GM12865 (cell line): ENCODE results near the gene MYO9A.
"Not testable (repeated sequence)": the region's sequence is repeated elsewhere in the genome, so short reads cannot be mapped to it uniquely, and the experiment has no call there.

Source experiments
- DNase-seq: peaks from one replicate; pipeline ENCODE4 v3.0.0; 2010; ENCODE audit warnings: low read depth
- H3K4me3 ChIP-seq: 2 replicates; pipeline ENCODE4 v1.5.1; 2011; ENCODE audit warnings: mild to moderate bottlenecking, low read depth, low read length, control low read depth
- TF ChIP-seq, protein P1 (sequence below): IDR thresholded peaks from 2 replicates; pipeline ENCODE4 v1.5.1; 2011; ENCODE audit warnings: low read length, control low read depth, low read depth, inconsistent platforms; ENCODE audit not compliant: insufficient read depth; ENCODE audit errors: missing control alignments

The MYO9A gene

DNA sequence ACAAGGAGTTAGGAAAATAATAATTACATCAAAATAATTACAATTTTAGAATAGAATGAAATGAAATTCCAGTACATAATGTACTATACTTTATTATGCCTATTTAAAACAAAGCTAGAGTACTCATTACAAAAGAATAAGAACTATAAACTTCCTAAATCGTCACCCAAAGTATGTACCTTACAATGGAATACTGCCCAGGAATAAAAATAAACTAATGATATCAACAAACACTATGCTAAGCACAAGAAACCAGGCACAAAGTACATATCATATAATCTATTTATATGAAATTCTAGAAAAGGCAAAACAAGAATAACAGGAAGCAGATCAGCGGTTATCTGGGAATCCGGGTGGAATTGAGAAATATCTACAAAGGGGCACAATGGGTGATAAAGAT is 84.7 kb downstream of the MYO9A start:
- TF ChIP-seq, protein P1, sequence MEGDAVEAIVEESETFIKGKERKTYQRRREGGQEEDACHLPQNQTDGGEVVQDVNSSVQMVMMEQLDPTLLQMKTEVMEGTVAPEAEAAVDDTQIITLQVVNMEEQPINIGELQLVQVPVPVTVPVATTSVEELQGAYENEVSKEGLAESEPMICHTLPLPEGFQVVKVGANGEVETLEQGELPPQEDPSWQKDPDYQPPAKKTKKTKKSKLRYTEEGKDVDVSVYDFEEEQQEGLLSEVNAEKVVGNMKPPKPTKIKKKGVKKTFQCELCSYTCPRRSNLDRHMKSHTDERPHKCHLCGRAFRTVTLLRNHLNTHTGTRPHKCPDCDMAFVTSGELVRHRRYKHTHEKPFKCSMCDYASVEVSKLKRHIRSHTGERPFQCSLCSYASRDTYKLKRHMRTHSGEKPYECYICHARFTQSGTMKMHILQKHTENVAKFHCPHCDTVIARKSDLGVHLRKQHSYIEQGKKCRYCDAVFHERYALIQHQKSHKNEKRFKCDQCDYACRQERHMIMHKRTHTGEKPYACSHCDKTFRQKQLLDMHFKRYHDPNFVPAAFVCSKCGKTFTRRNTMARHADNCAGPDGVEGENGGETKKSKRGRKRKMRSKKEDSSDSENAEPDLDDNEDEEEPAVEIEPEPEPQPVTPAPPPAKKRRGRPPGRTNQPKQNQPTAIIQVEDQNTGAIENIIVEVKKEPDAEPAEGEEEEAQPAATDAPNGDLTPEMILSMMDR: no peak
- no peak for DNase-seq
- no peak overlapping the region for H3K4me3 ChIP-seq

GRCh38 chr15:72021604-72022003 is 96.3 kb downstream of the MYO9A start:
- no peak overlapping the region for H3K4me3 ChIP-seq
- no peak for DNase-seq
- TF ChIP-seq, protein P1: no peak

- H3K4me3 ChIP-seq: no peak overlapping the region
- DNase-seq: no peak
- TF ChIP-seq, protein P1: no peak
These were observed 97.2 kb downstream of the MYO9A start for GRCh38 chr15:72020799-72021198.

GRCh38 chr15:72014555-72014954 is 103.4 kb downstream of the MYO9A start:
- not testable (repeated sequence) for DNase-seq, H3K4me3 ChIP-seq

GRCh38 chr15:72013703-72014102 is 104.2 kb downstream of the MYO9A start:
- TF ChIP-seq, protein P1: no peak
- H3K4me3 ChIP-seq: no peak overlapping the region
- DNase-seq: no peak

DNA sequence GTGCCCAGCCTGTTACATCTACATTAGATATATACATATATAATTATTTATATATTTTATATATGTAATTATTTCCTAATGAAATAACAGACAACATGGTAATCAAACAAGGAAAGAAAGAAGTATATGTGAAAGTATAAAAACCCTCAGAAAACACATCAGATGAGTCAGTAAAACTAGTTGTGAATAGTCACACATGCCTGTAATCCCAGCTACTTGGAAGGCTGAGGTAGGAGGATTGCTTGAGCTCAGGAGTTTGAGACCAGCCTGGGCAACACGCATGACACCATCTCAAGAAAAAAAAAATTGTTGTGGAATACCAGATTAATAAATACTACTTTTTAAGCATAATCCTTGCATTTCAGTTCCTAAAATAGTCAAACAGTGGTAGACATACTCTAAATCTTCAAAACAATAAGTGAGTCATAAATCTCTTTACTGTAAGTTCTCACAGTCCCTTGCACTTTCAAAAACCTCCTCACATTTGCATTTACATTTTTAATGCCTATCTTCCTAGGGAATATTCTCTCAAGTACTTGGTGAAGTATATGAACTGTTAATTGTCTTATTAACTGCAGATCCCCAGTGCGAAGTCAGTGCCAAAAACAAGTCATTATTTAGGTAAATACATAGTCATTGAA is 106.5 kb downstream of the MYO9A start:
- TF ChIP-seq, protein P1: no peak
- DNase-seq: no peak
- no peak overlapping the region for H3K4me3 ChIP-seq

GRCh38 chr15:72009222-72009621 is 108.7 kb downstream of the MYO9A start:
- TF ChIP-seq, protein P1: no peak
- DNase-seq: no peak
- H3K4me3 ChIP-seq: no peak overlapping the region
